MM.1S (cell line): ENCODE measurements around the gene MYO9B.

Experiments used
- DNase-seq: peaks from one replicate; pipeline ENCODE4 v3.0.0-alpha.2; 2015
- H2AFZ ChIP-seq: fragments of 300-600 bp; sonication (generic); 2 replicates; pipeline ENCODE4 v1.6.0; 2016; ENCODE audit warnings: antibody characterized with exemption, low read length
- H3F3A ChIP-seq: fragments of 300-600 bp; sonication (generic); 2 replicates; pipeline ENCODE4 v1.6.1; 2016; ENCODE audit warnings: mild to moderate bottlenecking, antibody characterized with exemption, low read length, moderate library complexity, mixed read lengths; ENCODE audit not compliant: insufficient read depth
- H3K27ac ChIP-seq: fragments of 300-600 bp; sonication (generic); 2 replicates; pipeline ENCODE4 v1.5.1; 2016; ENCODE audit warnings: mild to moderate bottlenecking, low read length
- H3K27me3 ChIP-seq: fragments of 300-600 bp; sonication (generic); replicated peaks from 2 replicates; pipeline ENCODE4 v1.6.0; 2016; ENCODE audit warnings: low read length; ENCODE audit not compliant: insufficient read depth
- H3K36me3 ChIP-seq: fragments of 300-600 bp; sonication (generic); replicated peaks from 2 replicates; pipeline ENCODE4 v1.6.1; 2016; ENCODE audit warnings: mild to moderate bottlenecking, low read length, mixed read lengths; ENCODE audit not compliant: insufficient read depth
- H3K4me1 ChIP-seq: fragments of 300-600 bp; sonication (generic); 2 replicates; pipeline ENCODE4 v1.6.1; 2016; ENCODE audit warnings: low read length, mixed read lengths
- H3K4me2 ChIP-seq: fragments of 300-600 bp; sonication (generic); 2 replicates; pipeline ENCODE4 v1.6.0; 2016; ENCODE audit warnings: low read depth, low read length
- H3K4me3 ChIP-seq: fragments of 300-600 bp; sonication (generic); 2 replicates; pipeline ENCODE4 v1.5.1; 2016; ENCODE audit warnings: low read length, mixed read lengths
- H3K79me2 ChIP-seq: fragments of 300-600 bp; sonication (generic); 2 replicates; pipeline ENCODE4 v1.6.1; 2016; ENCODE audit warnings: mixed run types, low read length, mixed read lengths
- H3K9ac ChIP-seq: fragments of 300-600 bp; sonication (generic); 2 replicates; pipeline ENCODE4 v1.6.1; 2016; ENCODE audit warnings: low read length, mixed read lengths
- H3K9me2 ChIP-seq: fragments of 300-600 bp; sonication (generic); replicated peaks from 2 replicates; pipeline ENCODE4 v1.6.1; 2016; ENCODE audit warnings: mild to moderate bottlenecking, low read length, mixed read lengths; ENCODE audit not compliant: insufficient read depth
- H3K9me3 ChIP-seq: fragments of 300-600 bp; sonication (generic); replicated peaks from 2 replicates; pipeline ENCODE4 v1.6.1; 2016; ENCODE audit warnings: mild to moderate bottlenecking, low read length, mixed read lengths; ENCODE audit not compliant: insufficient read depth
- H4K20me1 ChIP-seq: fragments of 300-600 bp; sonication (generic); 2 replicates; pipeline ENCODE4 v1.6.1; 2016; ENCODE audit warnings: mild to moderate bottlenecking, low read length, moderate library complexity, mixed read lengths; ENCODE audit not compliant: insufficient read depth
- CTCF ChIP-seq: fragments of 300-600 bp; sonication (generic); IDR thresholded peaks from 2 replicates; pipeline ENCODE4 v1.5.1; 2016; ENCODE audit warnings: antibody characterized with exemption, low read length, mixed read lengths
- EZH2 ChIP-seq: fragments of 300-600 bp; sonication (generic); optimal IDR thresholded peaks from 2 replicates; pipeline ENCODE3; 2017; ENCODE audit warnings: low read depth, mild to moderate bottlenecking, antibody characterized with exemption, low read length, mixed read lengths
- EZH2phosphoT487 ChIP-seq: fragments of 300-600 bp; sonication (generic); IDR thresholded peaks from 2 replicates; pipeline ENCODE4 v1.6.1; 2018; ENCODE audit warnings: antibody characterized with exemption, low read length

MYO9B gene

GRCh38 chr19:17036640-17037039 lies 38.9 kb upstream of the MYO9B start:
- Histone ChIP-seq H3F3A (no peaks in the 10 kb centered on the region), H3K9me3 (no peaks in the 10 kb centered on the region), H4K20me1 (no peaks in the 10 kb centered on the region; the same call in 1 of the 2 replicates), H3K27me3 (peaks cover 78% of the 10 kb centered on the region), H3K27ac (no peak overlapping the region), H2AFZ (no peak overlapping the region), H3K9me2 (no peaks in the 10 kb centered on the region), H3K4me1 (no peaks in the 10 kb centered on the region), H3K4me2 (no peak overlapping the region), H3K9ac (no peak overlapping the region), H3K36me3 (no peaks in the 10 kb centered on the region), H3K79me2 (no peaks in the 10 kb centered on the region), H3K4me3 (no peak overlapping the region)
- DNase-seq, result no peak
- no peak for TF ChIP-seq EZH2
- no peak for TF ChIP-seq EZH2phosphoT487
- TF ChIP-seq CTCF, result no peak

- Histone ChIP-seq H3K4me1 (no peaks in the 10 kb centered on the region), H3K27ac (no peak overlapping the region), H4K20me1 (no peaks in the 10 kb centered on the region; the same call in 1 of the 2 replicates), H3K9me3 (no peaks in the 10 kb centered on the region), H3K4me3 (no peak overlapping the region), H3K36me3 (no peaks in the 10 kb centered on the region), H3K9me2 (no peaks in the 10 kb centered on the region), H3K9ac (no peak overlapping the region), H3K79me2 (no peaks in the 10 kb centered on the region), H3K27me3 (peaks cover 79% of the 10 kb centered on the region), H3F3A (no peaks in the 10 kb centered on the region), H2AFZ (no peak overlapping the region), H3K4me2 (no peak overlapping the region)
- no peak for DNase-seq
- TF ChIP-seq EZH2phosphoT487 (no peak), CTCF (no peak), EZH2 (no peak)
Observed at GRCh38 chr19:17037184-17037583, 38.4 kb upstream of the MYO9B start.

GRCh38 chr19:17037966-17038500 lies 37.5 kb upstream of the MYO9B start:
- Histone ChIP-seq H3F3A (no peaks in the 10 kb centered on the region), H3K36me3 (no peaks in the 10 kb centered on the region), H3K79me2 (no peaks in the 10 kb centered on the region), H3K9me2 (no peaks in the 10 kb centered on the region), H3K4me2 (no peak overlapping the region), H3K4me1 (no peaks in the 10 kb centered on the region), H3K9me3 (no peaks in the 10 kb centered on the region), H4K20me1 (no peaks in the 10 kb centered on the region; the same call in 1 of the 2 replicates), H3K4me3 (no peak overlapping the region), H3K27me3 (peaks cover 76% of the 10 kb centered on the region), H3K27ac (no peak overlapping the region), H2AFZ (no peak overlapping the region), H3K9ac (no peak overlapping the region)
- no peak for DNase-seq
- TF ChIP-seq EZH2, result no peak
- no peak for TF ChIP-seq CTCF
- no peak for TF ChIP-seq EZH2phosphoT487
